SU-DHL-6 (cell line): Measurements from ENCODE around the gene GIPC3.

Source experiments
- H2AFZ ChIP-seq: fragments of 200-600 bp; sonication (generic); 2 replicates; pipeline ENCODE4 v1.6.1; 2014; ENCODE audit warnings: low read depth, mild to moderate bottlenecking, moderate library complexity, mixed read lengths, antibody characterized with exemption, low read length; ENCODE audit not compliant: severe bottlenecking
- H3F3A ChIP-seq: fragments of 200-600 bp; shearing (Covaris generic); 2 replicates; pipeline ENCODE4 v1.6.0; 2016; ENCODE audit warnings: antibody characterized with exemption, mild to moderate bottlenecking; ENCODE audit not compliant: insufficient read depth
- H3K27ac ChIP-seq: fragments of 200-600 bp; sonication (generic); 2 replicates; pipeline ENCODE4 v1.5.1; 2016; ENCODE audit warnings: low read depth, mild to moderate bottlenecking, low read length, moderate library complexity, mixed read lengths
- H3K27me3 ChIP-seq: fragments of 200-600 bp; sonication (generic), shearing (Covaris generic); 2 replicates; pipeline ENCODE4 v1.6.0; 2014; ENCODE audit warnings: mild to moderate bottlenecking, low read length
- H3K36me3 ChIP-seq: fragments of 200-600 bp; sonication (generic); 2 replicates; pipeline ENCODE4 v1.6.1; 2014; ENCODE audit warnings: mild to moderate bottlenecking, low read length, mixed read lengths
- H3K4me2 ChIP-seq: fragments of 300-600, 200-600 bp; shearing (Covaris generic), sonication (generic); 2 replicates; pipeline ENCODE4 v1.6.0; 2014; ENCODE audit warnings: low read length, low read depth, mild to moderate bottlenecking; ENCODE audit not compliant: poor library complexity, severe bottlenecking
- H3K4me3 ChIP-seq: fragments of 200-600 bp; sonication (generic); 2 replicates; pipeline ENCODE4 v1.5.1; 2014; ENCODE audit warnings: antibody characterized with exemption, low read length, mild to moderate bottlenecking, mixed read lengths; ENCODE audit not compliant: insufficient read depth, poor library complexity, severe bottlenecking
- H3K79me2 ChIP-seq: fragments of 200-600 bp; sonication (generic); 2 replicates; pipeline ENCODE4 v1.6.1; 2014; ENCODE audit warnings: mild to moderate bottlenecking, low read length, moderate library complexity; ENCODE audit not compliant: insufficient read depth
- H3K9ac ChIP-seq: fragments of 200-600 bp; sonication (generic); 2 replicates; pipeline ENCODE4 v1.7.0; 2014; ENCODE audit warnings: mild to moderate bottlenecking, low read length
- H3K9me2 ChIP-seq: fragments of 200-600 bp; sonication (generic); replicated peaks from 2 replicates; pipeline ENCODE4 v1.6.1; 2014; ENCODE audit warnings: low read length; ENCODE audit not compliant: insufficient read depth
- H3K9me3 ChIP-seq: fragments of 200-600 bp; sonication (generic); 2 replicates; pipeline ENCODE4 v1.6.1; 2014; ENCODE audit warnings: low read length, mixed read lengths; ENCODE audit not compliant: insufficient read depth
- H4K20me1 ChIP-seq: fragments of 200-600 bp; sonication (generic); 2 replicates; pipeline ENCODE4 v1.6.1; 2014; ENCODE audit warnings: low read depth, mild to moderate bottlenecking, antibody characterized with exemption, low read length, moderate library complexity, mixed read lengths
- EZH2phosphoT487 ChIP-seq: fragments of 200-600 bp; sonication (generic), shearing (Covaris generic); conservative IDR thresholded peaks from 2 replicates; pipeline ENCODE4 v1.6.1; 2018; ENCODE audit warnings: mild to moderate bottlenecking, antibody characterized with exemption, low read length, moderate library complexity, mixed read lengths
- TF ChIP-seq, protein P1 (sequence below): fragments of 200-600 bp; sonication (generic); IDR thresholded peaks from one replicate; pipeline ENCODE4 v1.5.1; 2017; ENCODE audit warnings: antibody characterized with exemption, mild to moderate bottlenecking, low read length, moderate library complexity; ENCODE audit not compliant: insufficient read depth, poor library complexity, severe bottlenecking

The GIPC3 gene

GRCh38 chr19:3547767-3548282, 37.5 kb upstream of the GIPC3 start:
- Histone ChIP-seq H3K27ac (no peak overlapping the region), H3K4me3 (no peak overlapping the region), H3K36me3 (no peaks in the 10 kb centered on the region), H3K9me3 (no peaks in the 10 kb centered on the region), H3K4me2 (no peak overlapping the region), H3F3A (no peaks in the 10 kb centered on the region), H4K20me1 (no peaks in the 10 kb centered on the region), H2AFZ (no peak overlapping the region), H3K27me3 (no peaks in the 10 kb centered on the region), H3K9ac (no peak overlapping the region), H3K79me2 (peaks cover 7% of the 10 kb centered on the region; the same call in 1 of the 2 replicates), H3K9me2 (no peaks in the 10 kb centered on the region)
- TF ChIP-seq, protein P1, sequence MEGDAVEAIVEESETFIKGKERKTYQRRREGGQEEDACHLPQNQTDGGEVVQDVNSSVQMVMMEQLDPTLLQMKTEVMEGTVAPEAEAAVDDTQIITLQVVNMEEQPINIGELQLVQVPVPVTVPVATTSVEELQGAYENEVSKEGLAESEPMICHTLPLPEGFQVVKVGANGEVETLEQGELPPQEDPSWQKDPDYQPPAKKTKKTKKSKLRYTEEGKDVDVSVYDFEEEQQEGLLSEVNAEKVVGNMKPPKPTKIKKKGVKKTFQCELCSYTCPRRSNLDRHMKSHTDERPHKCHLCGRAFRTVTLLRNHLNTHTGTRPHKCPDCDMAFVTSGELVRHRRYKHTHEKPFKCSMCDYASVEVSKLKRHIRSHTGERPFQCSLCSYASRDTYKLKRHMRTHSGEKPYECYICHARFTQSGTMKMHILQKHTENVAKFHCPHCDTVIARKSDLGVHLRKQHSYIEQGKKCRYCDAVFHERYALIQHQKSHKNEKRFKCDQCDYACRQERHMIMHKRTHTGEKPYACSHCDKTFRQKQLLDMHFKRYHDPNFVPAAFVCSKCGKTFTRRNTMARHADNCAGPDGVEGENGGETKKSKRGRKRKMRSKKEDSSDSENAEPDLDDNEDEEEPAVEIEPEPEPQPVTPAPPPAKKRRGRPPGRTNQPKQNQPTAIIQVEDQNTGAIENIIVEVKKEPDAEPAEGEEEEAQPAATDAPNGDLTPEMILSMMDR: no peak
- no peak for TF ChIP-seq EZH2phosphoT487

- no peaks in the 10 kb centered on the region for H4K20me1 ChIP-seq
- TF ChIP-seq EZH2phosphoT487: no peak
- TF ChIP-seq, protein P1: no peak
- H3K4me2 ChIP-seq: no peak overlapping the region
- no peaks in the 10 kb centered on the region for H3K9me2 ChIP-seq
- no peak overlapping the region for H3K9ac ChIP-seq
- no peak overlapping the region for H2AFZ ChIP-seq
- H3K9me3 ChIP-seq: no peaks in the 10 kb centered on the region
- no peaks in the 10 kb centered on the region for H3F3A ChIP-seq
- peaks cover 10% of the 10 kb centered on the region; the same call in 1 of the 2 replicates for H3K79me2 ChIP-seq
- H3K27ac ChIP-seq: no peak overlapping the region
- no peaks in the 10 kb centered on the region for H3K27me3 ChIP-seq
- no peaks in the 10 kb centered on the region for H3K36me3 ChIP-seq
- H3K4me3 ChIP-seq: no peak overlapping the region
These were observed 36.7 kb upstream of the GIPC3 start for GRCh38 chr19:3548606-3549005.

DNA sequence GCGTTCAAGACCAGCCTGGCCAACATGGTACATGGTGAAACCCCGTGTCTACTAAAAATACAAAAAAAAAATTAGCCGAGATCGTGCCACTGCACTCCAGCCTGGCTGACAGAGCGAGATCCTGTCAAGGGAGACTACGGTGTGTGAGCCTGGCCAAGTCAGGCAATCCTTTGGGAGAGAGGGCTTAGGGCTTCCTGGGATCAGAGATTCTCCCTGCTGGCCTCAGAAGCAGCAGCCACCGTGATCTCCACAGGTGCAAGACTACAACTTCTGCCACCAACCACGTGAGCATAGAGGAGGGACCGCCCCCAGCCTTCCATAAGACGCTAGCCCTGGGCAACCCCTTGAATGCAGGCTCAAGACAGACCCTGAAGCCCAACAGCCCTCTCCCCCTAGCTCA, 35.5 kb upstream of the GIPC3 start:
- TF ChIP-seq, protein P1: no peak
- no peak for TF ChIP-seq EZH2phosphoT487
- Histone ChIP-seq H3K4me2 (no peak overlapping the region), H3K27me3 (no peaks in the 10 kb centered on the region), H3K79me2 (peaks cover 12% of the 10 kb centered on the region; the same call in 1 of the 2 replicates), H4K20me1 (no peaks in the 10 kb centered on the region), H3K9ac (no peak overlapping the region), H3K9me2 (no peaks in the 10 kb centered on the region), H3K27ac (no peak overlapping the region), H3K36me3 (no peaks in the 10 kb centered on the region), H3K9me3 (no peaks in the 10 kb centered on the region), H3K4me3 (no peak overlapping the region), H2AFZ (no peak overlapping the region), H3F3A (no peaks in the 10 kb centered on the region)
